Omental fat pad (tissue), 4 donors: ENCODE results near the gene SUGT1. TPM values are rescaled to one million over a fixed set of nuclear protein-coding genes. Genes with fewer than 3 reads are reported as not detected.
A peak's percentile ranks its signal among the peaks of the same experiment; 100 is the strongest.

Source experiments
- ATAC-seq: fragments of 150-250 bp; one replicate; pipeline ENCODE4 v1.9.1; 2016; ENCODE audit warnings: mild to moderate bottlenecking, moderate library complexity; ENCODE audit not compliant: low FRiP score
- DNase-seq: peaks from one replicate; pipeline ENCODE4 v3.0.0-alpha.2; 2019; ENCODE audit warnings: low spot score
- total RNA-seq, 4 donors: library from RNA; depleted of rRNA; stranded (reverse); fragments of >200 nt; gene quantifications; one replicate each; pipeline ENCODE4 v1.1.0, GENCODE V29; 2016
- TF ChIP-seq, protein P1 (sequence below), 3 donors: fragments of 450-650 bp; IDR thresholded peaks; one replicate each; pipeline ENCODE4 v1.5.1; 2016 to 2017; ENCODE audit warnings: antibody characterized with exemption in 3 of 3, mild to moderate bottlenecking in 3 of 3, moderate library complexity in 2 of 3

Gene SUGT1
- total RNA-seq, 4 donors from 2014 or later: 27.5 to 39.1 (median 33.6) TPM

DNA sequence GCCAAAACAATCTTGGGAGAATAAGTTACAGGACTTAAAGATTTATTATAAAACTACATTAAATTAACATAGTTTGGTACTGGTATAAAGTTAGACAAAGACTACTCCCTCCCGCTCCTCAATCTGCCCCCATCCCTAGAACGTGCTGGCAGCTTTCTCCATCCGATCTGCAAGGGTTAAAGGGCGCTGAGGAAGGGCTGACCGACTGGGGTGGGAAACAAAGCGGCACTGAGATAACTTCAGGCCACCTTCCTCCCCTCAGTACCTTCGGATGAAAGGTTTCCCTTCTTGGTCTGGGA, 790 bp upstream of the SUGT1 start:
- no peak for DNase-seq

DNA sequence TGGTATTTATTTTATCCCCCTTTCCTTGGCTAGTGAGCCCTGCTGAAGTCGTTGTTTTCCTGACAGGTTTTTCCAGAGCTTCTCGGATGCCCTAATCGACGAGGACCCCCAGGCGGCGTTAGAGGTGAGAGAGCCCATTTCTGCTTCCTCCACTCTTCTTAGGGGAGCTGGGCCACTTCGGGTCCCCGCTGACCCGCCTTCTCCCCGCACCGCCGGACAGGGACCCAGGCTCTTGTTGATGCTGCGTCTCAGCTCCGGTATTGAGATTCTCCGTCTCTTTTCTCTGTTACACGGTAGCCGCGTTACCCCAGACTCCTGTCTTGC, 306 bp downstream of the SUGT1 start:
- TF ChIP-seq, protein P1, sequence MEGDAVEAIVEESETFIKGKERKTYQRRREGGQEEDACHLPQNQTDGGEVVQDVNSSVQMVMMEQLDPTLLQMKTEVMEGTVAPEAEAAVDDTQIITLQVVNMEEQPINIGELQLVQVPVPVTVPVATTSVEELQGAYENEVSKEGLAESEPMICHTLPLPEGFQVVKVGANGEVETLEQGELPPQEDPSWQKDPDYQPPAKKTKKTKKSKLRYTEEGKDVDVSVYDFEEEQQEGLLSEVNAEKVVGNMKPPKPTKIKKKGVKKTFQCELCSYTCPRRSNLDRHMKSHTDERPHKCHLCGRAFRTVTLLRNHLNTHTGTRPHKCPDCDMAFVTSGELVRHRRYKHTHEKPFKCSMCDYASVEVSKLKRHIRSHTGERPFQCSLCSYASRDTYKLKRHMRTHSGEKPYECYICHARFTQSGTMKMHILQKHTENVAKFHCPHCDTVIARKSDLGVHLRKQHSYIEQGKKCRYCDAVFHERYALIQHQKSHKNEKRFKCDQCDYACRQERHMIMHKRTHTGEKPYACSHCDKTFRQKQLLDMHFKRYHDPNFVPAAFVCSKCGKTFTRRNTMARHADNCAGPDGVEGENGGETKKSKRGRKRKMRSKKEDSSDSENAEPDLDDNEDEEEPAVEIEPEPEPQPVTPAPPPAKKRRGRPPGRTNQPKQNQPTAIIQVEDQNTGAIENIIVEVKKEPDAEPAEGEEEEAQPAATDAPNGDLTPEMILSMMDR (IDR thresholded peaks at IDR 0.05): peak in 1 of 3 donors; percentile 24
- DNase-seq (no peak), ATAC-seq (peak; percentile 29)

More for the DNA sequence above, 790 bp upstream of the SUGT1 start:
- peak; percentile 60 for ATAC-seq
- TF ChIP-seq, protein P1 (IDR thresholded peaks at IDR 0.05): no peak

GRCh38 chr13:52659340-52659739, 6.7 kb downstream of the SUGT1 start:
- ATAC-seq (no peak), DNase-seq (no peak)
- TF ChIP-seq, protein P1 (IDR thresholded peaks at IDR 0.05): no peak

- ATAC-seq (no peak), DNase-seq (no peak)
- TF ChIP-seq, protein P1 (IDR thresholded peaks at IDR 0.05): no peak
These were observed 11.6 kb downstream of the SUGT1 start for GRCh38 chr13:52664272-52664671.

DNA sequence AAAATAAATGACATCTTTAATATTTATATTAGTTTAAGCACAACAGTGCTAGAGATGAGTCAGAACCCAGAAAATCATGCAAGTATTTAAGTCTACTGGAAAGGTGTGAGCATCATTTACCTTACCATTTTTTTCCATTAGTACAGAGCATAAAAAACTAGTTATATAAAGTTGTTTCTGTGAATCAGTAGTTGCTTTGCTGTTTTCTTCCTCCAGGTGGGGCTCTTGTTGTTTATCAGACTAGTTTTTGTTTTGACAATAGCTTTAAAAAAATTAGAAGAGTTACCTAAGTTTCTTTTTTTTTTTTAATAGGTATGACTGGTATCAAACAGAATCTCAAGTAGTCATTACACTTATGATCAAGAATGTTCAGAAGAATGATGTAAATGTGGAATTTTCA, 12.7 kb downstream of the SUGT1 start:
- DNase-seq: no peak
- TF ChIP-seq, protein P1 (IDR thresholded peaks at IDR 0.05): no peak
- no peak for ATAC-seq

GRCh38 chr13:52669677-52670076, 17.0 kb downstream of the SUGT1 start:
- TF ChIP-seq, protein P1 (IDR thresholded peaks at IDR 0.05): no peak
- DNase-seq: no peak
- ATAC-seq: no peak

GRCh38 chr13:52670726-52671125, 18.1 kb downstream of the SUGT1 start:
- ATAC-seq (no peak), DNase-seq (no peak)
- TF ChIP-seq, protein P1 (IDR thresholded peaks at IDR 0.05): no peak
